HG03575 (cell line): Measurements from ENCODE around the gene PPP1R9A.

Experiments used
- ATAC-seq: cut with Tn5 transposase; IDR thresholded peaks from one replicate; pipeline ENCODE4 v1.9.1; 2021; ENCODE audit not compliant: unreplicated experiment, insufficient number of reproducible peaks, low FRiP score; ENCODE audit errors: extremely low read depth

Gene PPP1R9A

GRCh38 chr7:95011146-95011928 is 103.9 kb downstream of the PPP1R9A start:
- ATAC-seq, result no peak

- ATAC-seq, result no peak
Measured at GRCh38 chr7:95011995-95012394, 104.6 kb downstream of the PPP1R9A start.

GRCh38 chr7:95018021-95018420 is 110.6 kb downstream of the PPP1R9A start:
- ATAC-seq, result no peak

GRCh38 chr7:95026018-95026417 is 118.6 kb downstream of the PPP1R9A start:
- no peak for ATAC-seq

GRCh38 chr7:95026421-95027072 is 119.2 kb downstream of the PPP1R9A start:
- no peak for ATAC-seq

- ATAC-seq, result no peak
Measured at GRCh38 chr7:95027234-95027872, 120.0 kb downstream of the PPP1R9A start.

- ATAC-seq, result no peak
Measured at GRCh38 chr7:95028683-95029082, 121.3 kb downstream of the PPP1R9A start.

- ATAC-seq, result no peak
Measured at GRCh38 chr7:95035295-95035694, 127.9 kb downstream of the PPP1R9A start.

GRCh38 chr7:95041031-95041430 is 133.6 kb downstream of the PPP1R9A start:
- ATAC-seq, result no peak

GRCh38 chr7:95045236-95045923 is 138.0 kb downstream of the PPP1R9A start:
- ATAC-seq, result no peak

GRCh38 chr7:95046494-95047240 is 139.3 kb downstream of the PPP1R9A start:
- no peak for ATAC-seq

GRCh38 chr7:95047291-95047690 is 139.9 kb downstream of the PPP1R9A start:
- no peak for ATAC-seq

GRCh38 chr7:95052566-95053094 is 145.2 kb downstream of the PPP1R9A start:
- ATAC-seq, result no peak

- no peak for ATAC-seq
Measured at GRCh38 chr7:95054386-95054785, 147.0 kb downstream of the PPP1R9A start.

- ATAC-seq, result no peak
Measured at GRCh38 chr7:95055295-95055694, 147.9 kb downstream of the PPP1R9A start.

- no peak for ATAC-seq
Measured at GRCh38 chr7:95056107-95056739, 148.8 kb downstream of the PPP1R9A start.

GRCh38 chr7:95056901-95057300 is 149.5 kb downstream of the PPP1R9A start:
- ATAC-seq, result no peak

GRCh38 chr7:95059842-95060313 is 152.5 kb downstream of the PPP1R9A start:
- ATAC-seq, result no peak
